Lung (tissue), 12 donors: ENCODE measurements around the gene FBN1. TPM values are rescaled to one million over a fixed set of nuclear protein-coding genes. Genes with fewer than 3 reads are reported as not detected.
A peak's percentile ranks its signal among the peaks of the same experiment; 100 is the strongest.

Experiments used
- ATAC-seq: fragments of 200-7000 bp; cut with Tn5 transposase; one replicate; pipeline ENCODE4 v1.9.1; 2020; ENCODE audit warnings: moderate number of reproducible peaks; ENCODE audit not compliant: insufficient read depth, low FRiP score
- DNase-seq, 3 donors: peaks; one replicate each; pipeline ENCODE4 v3.0.0-alpha.2; 2013 to 2017
- H3K27ac ChIP-seq, 2 donors: one replicate each; pipeline ENCODE4 v1.5.1; 2013; ENCODE audit warnings: mild to moderate bottlenecking in 2 of 2, moderate library complexity in 2 of 2, control low read depth in 1 of 2, inconsistent platforms in 1 of 2, low read depth in 1 of 2, low read length in 1 of 2
- H3K27me3 ChIP-seq, 3 donors: one replicate each; pipeline ENCODE4 v1.5.1; 2013; ENCODE audit warnings: low read length in 2 of 3; ENCODE audit not compliant: control insufficient read depth in 3 of 3, insufficient read depth in 3 of 3
- H3K36me3 ChIP-seq, 4 donors: one replicate each; pipeline ENCODE4 v1.5.1; 2013; ENCODE audit warnings: low read length in 4 of 4, mild to moderate bottlenecking in 1 of 4, moderate library complexity in 1 of 4; ENCODE audit not compliant: control insufficient read depth in 4 of 4, insufficient read depth in 4 of 4
- H3K4me1 ChIP-seq, 5 donors: one replicate each; pipeline ENCODE4 v1.5.1; 2013; ENCODE audit warnings: low read length in 5 of 5, mild to moderate bottlenecking in 2 of 5, moderate library complexity in 1 of 5; ENCODE audit not compliant: control insufficient read depth in 5 of 5, insufficient read depth in 5 of 5
- H3K4me3 ChIP-seq: one replicate; pipeline ENCODE4 v1.5.1; 2013; ENCODE audit warnings: mild to moderate bottlenecking, control low read depth, moderate library complexity
- H3K9ac ChIP-seq, 2 donors: one replicate each; pipeline ENCODE4 v1.5.1; 2013; ENCODE audit warnings: low read length in 2 of 2, control low read depth in 1 of 2; ENCODE audit not compliant: insufficient read depth in 1 of 2
- H3K9me3 ChIP-seq, 4 donors: one replicate each; pipeline ENCODE4 v1.5.1; 2013; ENCODE audit warnings: low read length in 3 of 4, mild to moderate bottlenecking in 1 of 4, moderate library complexity in 1 of 4; ENCODE audit not compliant: control insufficient read depth in 4 of 4, insufficient read depth in 3 of 4
- WGBS, 2 donors: extraction: QIAGEN DNeasy Blood & Tissue Kit; methylation state at CpG; one replicate each; pipeline ENCODE4 v1.1.7; 2013; 5-methylcytosine and 5-hydroxymethylcytosine counted together
- polyA plus RNA-seq, 2 donors: library from polyadenylated mRNA; stranded (reverse); fragments of 200-250 nt; gene quantifications; one replicate each; pipeline ENCODE4 v1.2.1, GENCODE V29; 2013
- total RNA-seq, 2 donors: library from RNA; depleted of rRNA in 1 of 2; stranded (reverse); fragments of >200 nt in 1 of 2; gene quantifications; one replicate each; pipeline ENCODE4 v1.2.1, GENCODE V29; 2014 to 2021
- TF ChIP-seq, protein P1 (sequence below): IDR thresholded peaks from 2 replicates; pipeline ENCODE4 v1.5.1; 2012; ENCODE audit warnings: mild to moderate bottlenecking; ENCODE audit errors: control extremely low read depth, extremely low read depth
- donor health status: control.
- donor health status: control.
- donor health status: Bipolar disorder and iron deficiency.
- donor health status: healthy.
- donor health status: DM: yes; HTN: yes; CAD: no.

Gene FBN1
- total and polyA plus RNA-seq, 4 donors = 6.0 to 170 (median 60.8) TPM

DNA sequence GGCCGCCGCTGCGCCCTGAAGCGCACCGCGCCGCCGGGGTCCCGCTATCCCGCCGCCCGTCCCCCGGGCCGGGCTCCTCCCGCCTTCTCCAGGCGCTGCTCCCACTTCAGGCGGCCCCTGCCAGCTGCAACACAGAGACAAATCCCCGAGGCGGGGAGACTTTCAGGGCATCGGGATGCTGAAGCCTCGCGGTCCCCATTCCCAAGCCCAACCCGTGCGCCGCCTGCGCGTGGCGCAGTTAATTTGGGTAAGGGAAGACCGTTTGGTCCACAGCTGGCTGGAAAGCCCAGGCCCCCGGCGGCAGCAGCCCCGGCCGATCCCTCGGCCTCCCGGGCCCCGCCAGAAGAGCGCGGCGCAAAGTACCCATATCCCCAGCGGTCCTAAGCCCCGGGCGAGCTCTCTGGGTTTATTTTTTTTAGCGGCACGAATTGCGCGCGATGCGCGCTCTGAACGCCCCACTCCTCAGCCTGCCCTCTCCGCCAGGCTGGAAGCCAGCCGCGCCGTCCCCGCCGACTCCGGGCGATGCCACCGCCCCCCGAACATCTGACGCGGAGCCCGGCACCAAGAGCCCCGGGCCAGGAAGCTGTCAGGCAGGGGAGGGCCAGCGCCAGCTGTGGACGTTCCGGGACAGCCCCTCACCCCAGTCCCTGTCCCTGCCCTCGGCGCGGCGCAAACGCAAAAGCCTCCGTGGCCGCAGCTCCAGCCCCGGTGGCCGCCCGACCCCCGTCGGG lies 517 bp downstream of the FBN1 start:
- DNase-seq (peak; percentile 83 to 86 (median 86)), ATAC-seq (peak; percentile 43)
- H3K9ac ChIP-seq = peak overlapping the region in 1 of 2 donors; percentile 50
- 0 to 1% methylated on average over 68 to 79 of the region's 79 CpGs for WGBS, 2 donors
- peaks cover 0 to 14% (median 0%) of the 10 kb centered on the region in 3 donors for H3K27me3 ChIP-seq
- TF ChIP-seq, protein P1, sequence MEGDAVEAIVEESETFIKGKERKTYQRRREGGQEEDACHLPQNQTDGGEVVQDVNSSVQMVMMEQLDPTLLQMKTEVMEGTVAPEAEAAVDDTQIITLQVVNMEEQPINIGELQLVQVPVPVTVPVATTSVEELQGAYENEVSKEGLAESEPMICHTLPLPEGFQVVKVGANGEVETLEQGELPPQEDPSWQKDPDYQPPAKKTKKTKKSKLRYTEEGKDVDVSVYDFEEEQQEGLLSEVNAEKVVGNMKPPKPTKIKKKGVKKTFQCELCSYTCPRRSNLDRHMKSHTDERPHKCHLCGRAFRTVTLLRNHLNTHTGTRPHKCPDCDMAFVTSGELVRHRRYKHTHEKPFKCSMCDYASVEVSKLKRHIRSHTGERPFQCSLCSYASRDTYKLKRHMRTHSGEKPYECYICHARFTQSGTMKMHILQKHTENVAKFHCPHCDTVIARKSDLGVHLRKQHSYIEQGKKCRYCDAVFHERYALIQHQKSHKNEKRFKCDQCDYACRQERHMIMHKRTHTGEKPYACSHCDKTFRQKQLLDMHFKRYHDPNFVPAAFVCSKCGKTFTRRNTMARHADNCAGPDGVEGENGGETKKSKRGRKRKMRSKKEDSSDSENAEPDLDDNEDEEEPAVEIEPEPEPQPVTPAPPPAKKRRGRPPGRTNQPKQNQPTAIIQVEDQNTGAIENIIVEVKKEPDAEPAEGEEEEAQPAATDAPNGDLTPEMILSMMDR = no peak
- no peaks in the 10 kb centered on the region for H3K9me3 ChIP-seq
- peaks cover 0 to 24% (median 4%) of the 10 kb centered on the region in 5 donors for H3K4me1 ChIP-seq
- peak overlapping the region; percentile 79 for H3K4me3 ChIP-seq
- peak overlapping the region; percentile 78 to 89 for H3K27ac ChIP-seq
- peaks cover 0 to 12% (median 0%) of the 10 kb centered on the region in 4 donors for H3K36me3 ChIP-seq

DNA sequence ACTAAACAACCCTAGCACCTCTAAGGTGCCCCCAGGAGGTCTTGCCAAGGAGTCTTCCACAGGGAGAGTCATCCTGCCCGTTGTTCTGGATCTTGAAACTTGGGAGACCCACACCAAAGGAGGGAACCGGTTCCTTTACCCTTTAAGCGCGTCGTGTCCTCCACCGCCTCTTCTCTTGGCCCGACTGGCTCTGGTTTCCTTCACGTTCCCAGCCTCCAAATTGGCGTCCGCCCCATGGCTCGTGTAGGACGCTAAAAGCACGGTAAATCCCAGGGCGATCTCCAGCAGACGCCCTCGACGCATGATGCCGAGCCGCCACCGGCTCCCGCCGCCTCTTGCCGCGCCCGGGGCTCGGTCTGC lies 1.1 kb downstream of the FBN1 start:
- peak in 1 of 3 donors; percentile 68 for DNase-seq

DNA sequence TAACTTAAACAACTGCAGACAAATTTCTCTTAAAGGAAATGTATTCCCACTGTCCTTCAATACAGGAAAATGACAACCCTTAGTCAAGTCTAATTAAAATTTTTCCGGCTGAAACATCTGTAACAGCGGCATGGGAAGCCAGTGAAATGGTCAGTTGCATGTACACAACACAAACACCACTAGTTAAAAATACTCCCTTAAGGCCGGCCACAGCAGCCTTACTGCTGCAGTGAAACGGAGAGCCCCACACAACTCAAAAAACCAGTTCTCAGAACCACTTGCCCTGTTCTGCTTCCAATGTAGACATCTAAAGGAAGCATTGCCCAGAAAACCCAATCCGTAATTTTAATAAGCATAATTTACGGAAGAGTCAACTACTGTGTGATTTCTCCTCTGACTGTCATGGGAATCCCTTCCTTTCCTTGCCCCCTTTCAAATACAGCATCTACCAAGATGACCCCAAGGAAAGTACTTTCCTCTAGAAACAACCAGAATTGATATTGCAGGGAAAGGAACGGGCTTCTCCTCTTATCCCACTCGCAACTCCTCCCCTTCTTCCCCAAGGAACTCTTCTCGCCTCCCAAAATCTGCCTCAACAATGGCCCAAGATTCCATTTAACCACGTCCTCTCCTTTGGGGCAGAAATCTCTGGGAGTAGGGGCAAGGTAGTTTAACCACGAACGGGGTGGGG lies 1.6 kb downstream of the FBN1 start:
- 41 to 53% methylated on average over 12 of the region's 12 CpGs for WGBS, 2 donors
- Histone ChIP-seq H3K9ac (peak overlapping the region; percentile 52 to 97), H3K27ac (peak overlapping the region in 1 of 2 donors; percentile 89), H3K27me3 (peaks cover 0 to 14% (median 0%) of the 10 kb centered on the region in 3 donors), H3K4me3 (peak overlapping the region; percentile 79), H3K9me3 (no peaks in the 10 kb centered on the region), H3K4me1 (peaks cover 0 to 24% (median 4%) of the 10 kb centered on the region in 5 donors), H3K36me3 (peaks cover 0 to 12% (median 0%) of the 10 kb centered on the region in 4 donors)
- TF ChIP-seq, protein P1 = no peak
- ATAC-seq (no peak), DNase-seq (peak in 2 of 3 donors; percentile 24 to 52)

More for the DNA sequence above, 1.1 kb downstream of the FBN1 start:
- H3K4me1 ChIP-seq = peaks cover 0 to 24% (median 4%) of the 10 kb centered on the region in 5 donors
- peaks cover 0 to 14% (median 0%) of the 10 kb centered on the region in 3 donors for H3K27me3 ChIP-seq
- ATAC-seq = no peak
- TF ChIP-seq, protein P1 = no peak
- 0 to 1% methylated on average over 18 to 26 of the region's 26 CpGs for WGBS, 2 donors
- peak overlapping the region; percentile 79 for H3K4me3 ChIP-seq
- H3K9ac ChIP-seq = peak overlapping the region; percentile 52 to 97
- peak overlapping the region; percentile 78 to 89 for H3K27ac ChIP-seq
- no peaks in the 10 kb centered on the region for H3K9me3 ChIP-seq
- H3K36me3 ChIP-seq = peaks cover 0 to 12% (median 0%) of the 10 kb centered on the region in 4 donors
